Stimulated activated CD4-positive, alpha-beta T cell treated with anti-CD3 and anti-CD28 coated beads, Interleukin-15, amount 100 ng/mL, for 1 hour (primary cell): ENCODE data around the gene TNS4.
"Not testable (repeated sequence)": the region's sequence is repeated elsewhere in the genome, so short reads cannot be mapped to it uniquely, and the experiment has no call there.

Experiments used
- DNase-seq, 2 donors: peaks; one replicate each; pipeline ENCODE4 v3.0.0-alpha.2; 2020; ENCODE audit warnings: low read depth in 1 of 2, low spot score in 1 of 2

TNS4 gene

DNA sequence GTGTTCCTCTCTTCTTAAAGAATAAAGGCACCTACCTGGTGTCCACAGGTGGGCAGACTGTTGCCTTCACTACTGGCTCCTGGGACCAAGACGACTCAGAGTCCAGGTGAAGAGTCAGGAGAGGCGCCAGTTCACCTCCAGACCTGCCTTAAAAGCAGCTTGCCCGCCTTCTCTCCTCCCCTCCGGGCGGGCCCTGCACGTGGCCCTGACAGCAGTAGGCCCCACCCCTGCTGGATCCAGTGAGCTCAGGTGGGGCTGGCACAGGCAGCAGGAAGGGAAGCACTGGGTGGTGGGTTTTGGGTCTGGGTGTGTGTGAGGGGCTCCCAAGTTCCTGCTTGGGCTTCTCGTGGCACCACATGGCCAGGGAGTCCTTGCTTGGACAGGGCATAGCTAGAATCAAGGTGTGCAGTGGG, at the start of gene TNS4:
TSS of gene TNS4 (minus strand) at position 125 of the 413 bp plus-strand sequence. CDS start 5,198 bp downstream, outside the sequence.
- DNase-seq: no peak

- DNase-seq: no peak
Measured at GRCh38 chr17:40550608-40551007, 49.2 kb upstream of the TNS4 start.

DNA sequence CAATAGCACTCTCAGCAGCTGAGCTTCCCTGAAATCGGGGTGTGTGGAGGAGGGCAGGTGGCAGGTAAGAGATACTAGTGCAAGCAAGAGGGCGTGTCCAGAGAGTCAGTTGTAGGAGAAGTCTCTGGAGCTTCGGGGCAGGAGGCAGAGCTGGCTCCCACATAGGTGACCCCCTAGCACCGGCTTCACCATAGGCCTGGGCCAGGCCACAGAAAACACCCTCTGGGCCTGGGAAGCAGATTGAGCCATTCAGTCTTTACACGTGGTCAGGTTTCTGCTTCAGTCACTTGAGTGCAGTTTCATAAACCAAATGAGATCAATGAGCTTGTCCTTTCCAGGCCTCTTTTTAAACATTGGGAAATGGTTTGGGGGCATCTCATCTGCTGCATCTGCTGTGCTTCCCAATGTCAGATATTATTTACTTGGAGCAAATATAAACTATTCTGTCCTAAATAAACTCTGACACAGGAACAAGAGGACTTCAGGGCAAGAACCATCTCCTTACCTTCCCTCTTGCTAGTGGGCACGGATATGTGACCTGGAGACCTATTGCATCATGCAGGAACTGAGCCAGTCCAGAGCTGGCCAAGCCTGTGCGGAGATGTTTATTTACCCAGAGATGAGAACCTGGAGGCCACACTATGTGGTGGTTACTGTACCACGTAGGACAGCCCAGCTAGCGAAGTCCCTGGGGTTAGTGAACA, 47.7 kb upstream of the TNS4 start:
- DNase-seq: no peak

DNA sequence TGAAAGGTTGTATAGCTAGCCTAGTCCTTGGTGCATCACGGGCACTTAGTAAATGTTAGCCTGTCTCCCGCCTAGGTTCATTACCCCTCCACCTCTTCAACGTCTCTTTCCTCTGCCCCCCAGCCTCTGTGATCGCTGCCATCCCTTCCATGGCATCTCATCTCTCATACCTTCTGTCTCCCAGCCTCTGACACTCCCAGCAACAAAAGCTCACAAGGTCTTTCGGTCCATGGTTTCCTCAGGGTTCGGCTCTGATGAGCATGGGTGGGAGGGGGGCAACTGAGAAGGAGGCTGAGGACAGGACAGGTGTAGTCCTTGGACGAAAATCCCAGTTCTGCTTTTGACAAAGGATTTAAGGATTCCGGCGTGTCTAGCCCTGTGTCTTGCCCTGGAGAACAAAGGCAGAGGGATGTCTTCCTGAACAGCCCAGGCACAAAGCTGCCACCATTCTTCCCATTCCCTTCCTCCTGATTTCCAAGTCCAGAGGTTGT, 47.1 kb upstream of the TNS4 start:
- no peak for DNase-seq

DNA sequence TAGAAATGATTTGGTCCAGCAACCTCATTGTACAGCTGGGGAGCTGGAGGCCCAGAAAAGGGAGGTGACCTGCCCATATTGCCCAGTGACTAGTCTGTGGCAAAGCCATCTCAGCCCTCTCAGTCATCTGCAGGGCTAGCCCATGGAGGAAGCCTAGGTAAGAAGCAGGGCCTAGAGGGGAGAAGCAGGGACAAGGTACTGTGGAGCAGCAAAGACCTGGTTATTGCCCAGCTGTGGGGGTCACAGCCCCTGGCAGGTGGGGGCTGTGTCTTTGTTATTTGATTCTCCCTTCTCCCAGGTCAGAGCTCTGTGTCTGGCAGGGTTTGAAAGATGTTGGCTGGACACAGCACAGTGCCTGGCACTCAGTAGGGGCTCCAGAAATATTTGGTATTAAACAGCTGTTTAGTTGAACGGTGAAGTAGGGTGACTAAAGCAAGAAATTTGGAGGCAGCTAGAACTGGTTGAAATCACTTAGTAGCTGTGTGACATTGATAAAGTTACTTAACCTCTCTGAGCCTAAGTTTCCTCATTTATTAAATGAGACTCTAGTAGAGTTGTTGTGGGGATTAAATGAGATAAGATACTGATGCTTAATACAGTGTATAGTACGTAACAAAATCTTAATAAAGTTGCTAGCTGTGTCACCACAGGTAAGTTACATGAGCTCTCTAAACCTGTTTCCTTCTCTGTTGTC, 46.5 kb upstream of the TNS4 start:
- no peak for DNase-seq

DNA sequence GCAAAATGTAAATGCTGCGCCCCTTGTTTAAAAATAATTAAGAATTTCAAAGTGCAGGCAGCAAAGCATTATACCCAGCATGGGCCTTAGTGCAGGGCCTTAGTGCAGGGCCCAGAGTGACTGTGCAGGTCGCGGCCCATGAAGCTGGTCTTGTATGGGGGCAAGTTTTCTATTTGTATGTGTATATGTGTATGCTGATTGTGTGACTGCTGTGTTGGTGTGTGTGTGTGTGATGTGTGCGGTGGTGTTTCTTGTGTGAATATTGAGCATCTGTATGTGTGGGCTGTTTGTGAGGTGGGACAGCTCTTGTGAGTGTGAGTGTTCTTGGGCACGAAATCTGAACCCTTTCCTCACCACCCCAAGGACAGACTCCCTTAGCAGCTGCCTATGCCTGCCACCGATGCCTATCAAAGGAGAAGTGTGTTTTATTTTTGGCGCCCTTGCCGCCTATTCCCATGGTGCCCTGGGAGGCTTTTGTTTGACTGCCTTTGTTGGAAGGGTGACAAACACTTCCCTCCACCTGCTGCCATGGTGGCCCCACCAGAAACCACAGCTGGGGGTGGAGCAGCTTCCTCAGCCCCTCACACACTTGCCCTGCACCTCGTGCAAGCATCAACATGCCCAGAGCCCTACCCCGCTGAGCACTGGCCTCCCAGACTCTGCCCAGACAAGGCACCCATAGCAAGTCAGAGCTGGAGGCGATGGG, 45.8 kb upstream of the TNS4 start:
- peak in 1 of 2 donors; percentile 39 for DNase-seq

DNA sequence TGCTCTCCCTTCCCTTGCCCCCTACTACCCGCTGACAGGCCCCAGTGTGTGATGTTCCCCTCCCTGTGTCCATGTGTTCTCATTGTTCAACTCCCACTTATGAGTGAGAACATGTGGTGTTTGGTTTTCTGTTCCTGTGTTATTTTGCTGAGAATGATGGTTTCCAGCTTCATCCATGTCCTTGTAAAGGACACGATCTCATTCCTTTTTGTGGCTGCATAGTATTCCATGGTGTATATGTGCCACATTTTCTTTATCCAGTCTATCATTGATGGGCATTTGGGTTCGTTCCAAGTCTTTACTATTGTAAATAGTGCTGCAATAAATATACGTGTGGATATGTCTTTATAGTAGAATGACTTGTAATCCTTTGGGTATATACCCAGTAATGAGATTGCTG, 45.1 kb upstream of the TNS4 start:
- not testable (repeated sequence) for DNase-seq

DNA sequence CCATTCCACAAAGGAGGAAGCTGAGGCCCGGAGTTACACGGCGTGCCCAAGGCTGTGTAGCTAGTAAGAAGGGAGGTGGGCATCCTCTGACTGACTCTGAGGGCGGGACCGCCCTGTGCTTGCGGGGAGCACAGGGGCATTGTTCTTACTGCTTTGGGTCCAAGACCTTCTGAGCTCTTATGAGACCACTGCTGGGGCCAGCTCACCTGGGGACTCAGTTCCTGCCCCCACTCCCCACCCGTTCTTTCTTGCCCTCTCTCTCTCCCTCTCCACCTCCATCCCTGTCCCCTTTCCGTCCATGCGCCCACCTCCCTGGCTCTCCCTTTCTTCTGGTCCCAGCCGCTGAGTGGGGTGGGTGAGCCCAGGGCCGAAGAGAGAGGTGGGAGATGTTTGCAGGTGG, 44.2 kb upstream of the TNS4 start:
- no peak for DNase-seq

DNA sequence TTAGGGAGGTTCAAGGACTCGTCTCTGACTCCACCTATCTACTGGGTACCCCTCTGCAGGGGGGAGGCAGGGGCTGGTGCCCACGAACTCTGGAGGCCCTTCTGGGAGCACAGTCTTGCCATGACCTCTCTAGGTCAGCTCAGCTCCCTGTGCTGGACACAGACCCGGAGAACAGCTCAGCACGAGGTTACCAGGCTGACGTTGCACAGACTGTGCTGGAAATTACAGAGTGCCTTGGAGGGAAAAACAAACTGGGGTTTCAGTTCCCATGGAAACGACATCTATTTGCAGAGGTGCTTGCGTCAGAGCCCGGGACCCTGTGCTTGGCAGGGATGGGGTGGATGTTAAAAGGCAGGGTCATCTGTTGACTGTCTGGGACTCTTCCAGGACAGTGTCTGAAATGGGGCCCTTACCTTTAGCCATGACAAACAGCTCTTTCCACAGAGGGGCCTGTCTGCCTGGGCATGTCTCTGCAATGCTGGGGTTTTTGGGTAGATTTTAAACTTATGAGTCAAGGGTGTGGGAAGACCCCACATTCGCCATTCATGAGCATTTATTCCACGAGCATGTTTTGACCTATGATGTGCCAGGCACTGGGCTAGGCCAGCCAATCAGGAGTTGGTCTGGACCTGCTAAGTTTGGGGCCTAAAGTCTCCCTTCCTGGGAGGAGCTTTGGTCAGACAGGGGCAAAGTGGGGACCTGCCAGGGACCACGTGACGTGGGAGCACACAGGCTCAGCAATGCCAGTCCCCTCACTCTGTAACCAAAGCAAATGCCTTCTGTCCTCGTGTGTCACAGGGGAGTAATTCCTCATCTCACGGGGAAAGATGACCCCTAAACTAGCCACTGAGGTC, 41.4 kb upstream of the TNS4 start:
- DNase-seq: no peak

GRCh38 chr17:40541873-40542557, 40.6 kb upstream of the TNS4 start:
- DNase-seq: no peak

- peak in 1 of 2 donors; percentile 59 for DNase-seq
Measured at GRCh38 chr17:40541060-40541872, 39.8 kb upstream of the TNS4 start.

DNA sequence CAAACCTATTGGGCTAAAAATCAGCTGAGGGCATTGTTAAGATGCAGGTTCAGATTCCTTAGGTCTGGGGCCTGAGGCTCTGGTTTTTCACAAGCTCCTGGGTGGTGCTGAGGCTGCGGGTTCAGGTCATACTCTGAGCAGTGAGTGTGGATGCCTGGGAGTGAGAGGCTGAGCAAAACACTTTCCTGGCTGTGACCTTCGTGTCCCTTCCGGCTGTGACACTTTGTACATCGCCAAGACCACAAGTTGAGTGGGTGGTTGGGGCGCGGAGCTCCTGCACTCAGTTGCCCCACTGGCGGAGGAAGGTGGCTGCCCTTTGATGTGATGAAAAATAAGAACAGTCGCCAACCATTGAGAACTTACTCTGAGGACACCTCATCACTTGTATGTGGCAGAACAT, 39.0 kb upstream of the TNS4 start:
- DNase-seq: peak in 1 of 2 donors; percentile 24

DNA sequence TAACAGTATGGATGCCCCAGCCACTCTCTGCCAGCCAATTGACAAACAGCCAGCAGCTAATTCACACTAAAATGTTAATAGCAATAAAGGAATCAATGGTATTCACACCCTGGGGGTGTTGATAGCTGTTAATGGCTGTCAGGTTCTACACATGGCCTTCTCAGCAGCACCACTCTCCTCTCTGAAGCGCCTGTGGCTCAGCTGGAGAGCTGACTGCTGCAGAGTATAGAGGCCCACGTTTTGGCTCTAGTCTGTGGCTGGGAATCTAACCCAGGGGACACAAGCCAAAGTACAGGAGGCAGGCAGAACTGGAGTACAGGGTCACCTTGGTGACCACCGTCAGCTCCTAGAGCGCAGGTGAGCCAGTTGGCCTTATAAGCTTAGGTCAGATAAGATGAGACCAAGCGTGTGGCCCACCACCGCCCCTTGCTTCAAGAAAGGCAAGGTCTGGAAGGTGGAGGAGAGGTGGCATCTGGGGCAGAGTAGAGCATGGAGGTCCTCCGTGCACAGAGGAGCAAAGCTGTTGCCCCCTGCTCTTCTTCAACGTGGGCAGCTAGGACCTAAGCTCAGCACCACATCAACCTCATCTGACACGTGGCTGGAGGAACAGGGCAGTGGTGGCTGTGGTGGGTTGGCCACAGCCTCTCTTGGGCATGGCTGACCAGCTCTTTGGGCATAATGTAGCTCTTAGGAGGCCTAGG, 38.4 kb upstream of the TNS4 start:
- DNase-seq: no peak

DNA sequence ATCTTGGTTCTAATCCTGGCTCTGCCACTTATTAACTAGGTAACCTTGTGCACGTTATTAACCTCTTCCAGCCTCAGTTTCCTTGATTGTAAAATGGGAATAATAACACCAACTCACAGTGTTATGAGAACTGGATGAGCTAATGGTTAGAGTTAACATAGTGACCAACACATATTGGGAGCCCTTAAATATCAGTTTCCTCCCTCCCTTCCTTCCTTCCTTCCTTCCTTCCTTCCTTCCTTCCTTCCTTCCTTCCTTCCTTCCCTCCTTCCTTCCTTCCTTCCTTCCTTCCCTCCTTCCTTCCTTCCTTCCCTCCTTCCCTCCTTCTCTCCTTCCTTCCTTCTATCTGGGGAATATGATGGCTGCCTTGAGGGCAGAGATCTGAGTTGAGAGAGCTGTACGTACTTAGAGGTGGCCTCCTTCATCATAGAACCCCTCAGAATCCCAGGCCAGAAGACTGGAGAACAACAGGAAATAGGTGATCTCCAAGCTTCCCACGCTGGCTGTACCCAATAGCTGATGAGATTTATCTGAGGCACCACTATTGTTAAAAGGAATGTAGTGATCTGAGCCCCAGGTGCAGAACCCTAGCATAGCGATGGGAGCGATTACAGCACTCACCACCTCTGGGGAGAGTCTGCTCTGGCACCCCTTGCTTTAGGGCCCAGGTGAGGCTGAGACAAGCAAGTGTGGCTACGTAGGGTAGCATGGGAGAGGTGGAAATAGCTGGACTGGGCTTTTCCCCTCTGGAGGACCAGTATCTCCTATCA, 37.7 kb upstream of the TNS4 start:
- DNase-seq: no peak

DNA sequence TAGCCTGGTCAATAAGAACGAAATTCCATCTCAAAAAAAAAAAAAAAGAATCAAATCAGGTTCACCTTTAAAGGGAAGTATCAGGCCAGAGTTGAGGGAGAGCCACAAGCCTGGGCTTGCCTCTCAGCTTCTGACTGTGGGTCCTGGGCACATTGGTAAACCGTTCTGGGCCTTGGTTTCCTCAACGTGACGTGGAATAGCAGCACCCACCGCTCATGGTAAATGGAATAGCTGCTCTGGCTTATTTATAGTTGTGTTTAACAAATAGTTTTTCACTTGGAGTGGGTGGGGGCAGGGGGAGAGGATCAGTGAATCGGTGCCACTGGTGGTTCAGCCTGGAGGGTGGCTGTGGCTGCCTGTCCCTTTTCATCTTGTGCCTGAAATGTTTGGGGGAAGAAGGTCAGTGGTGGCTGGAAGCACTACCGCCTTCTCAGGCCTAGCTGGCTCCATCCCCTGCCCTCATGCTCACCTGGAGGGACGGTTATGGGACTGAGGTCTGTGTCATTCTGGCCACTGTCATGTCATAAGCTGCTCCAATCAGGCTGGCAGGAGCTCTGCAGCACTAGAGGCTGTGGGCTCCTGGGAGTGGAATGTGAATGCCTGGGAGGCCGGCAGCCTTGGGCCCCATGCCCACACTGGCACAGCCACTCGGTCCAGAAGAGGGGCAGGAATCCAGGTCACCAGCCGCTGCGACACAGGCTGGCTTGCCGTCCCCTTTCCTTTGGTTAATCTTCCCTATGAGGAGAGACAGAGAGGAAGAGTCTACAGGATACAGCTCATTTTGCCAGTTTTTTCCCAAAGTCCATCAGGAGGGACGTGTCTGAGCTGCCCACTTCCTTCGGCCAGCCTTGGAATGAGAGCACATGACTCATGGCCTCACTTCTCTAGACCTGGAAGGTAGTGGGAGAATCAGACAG, 36.9 kb upstream of the TNS4 start:
- DNase-seq: no peak

DNA sequence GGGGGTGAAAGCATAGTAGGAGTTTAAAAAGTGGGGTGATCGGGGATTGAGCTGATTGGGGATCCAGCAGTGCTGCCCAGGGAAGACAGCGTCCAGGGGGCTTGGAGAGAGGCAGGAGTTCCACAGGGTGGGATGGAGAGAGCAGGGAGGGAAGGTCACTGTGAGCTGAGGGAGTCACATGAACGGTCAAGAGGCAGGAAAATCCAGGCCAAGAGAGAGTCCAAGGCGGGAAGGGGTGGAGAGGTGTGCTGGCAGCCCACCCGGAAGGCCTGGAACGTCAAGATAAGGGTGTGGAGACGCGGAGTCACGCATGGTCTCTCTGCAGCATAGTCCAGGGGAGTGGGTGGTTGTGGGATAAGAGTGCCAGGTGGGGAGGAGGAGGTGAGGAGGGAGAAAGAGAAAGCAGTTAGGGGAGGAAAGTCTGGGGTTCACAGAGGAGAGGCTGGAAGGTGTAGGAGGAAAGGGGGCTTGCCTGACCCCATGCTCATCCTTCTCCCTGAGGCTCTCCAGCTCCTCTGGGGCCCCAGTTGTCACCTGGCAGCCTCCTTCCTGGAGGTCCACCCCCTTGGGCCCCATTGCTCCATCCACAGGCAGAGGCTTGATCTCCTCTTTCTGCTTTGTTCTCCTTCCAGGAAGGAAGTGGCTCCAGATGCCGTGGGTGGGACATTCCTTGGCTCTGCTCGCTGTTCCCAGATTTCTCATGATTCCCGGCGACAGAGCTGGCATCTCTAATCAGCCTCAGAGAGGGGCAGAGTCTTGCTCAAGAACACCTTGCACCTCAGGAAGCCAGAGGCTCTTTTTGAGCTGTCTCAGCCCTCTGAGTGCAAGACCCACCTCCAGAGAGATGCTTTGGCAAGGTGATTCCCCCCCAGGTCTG, 35.1 kb upstream of the TNS4 start:
- no peak for DNase-seq
